GM18858 (cell line): ENCODE results near the gene SALL2.

Experiments
- ATAC-seq: cut with Tn5 transposase; IDR thresholded peaks from one replicate; pipeline ENCODE4 v1.9.1; 2021; ENCODE audit not compliant: unreplicated experiment

SALL2 gene

DNA sequence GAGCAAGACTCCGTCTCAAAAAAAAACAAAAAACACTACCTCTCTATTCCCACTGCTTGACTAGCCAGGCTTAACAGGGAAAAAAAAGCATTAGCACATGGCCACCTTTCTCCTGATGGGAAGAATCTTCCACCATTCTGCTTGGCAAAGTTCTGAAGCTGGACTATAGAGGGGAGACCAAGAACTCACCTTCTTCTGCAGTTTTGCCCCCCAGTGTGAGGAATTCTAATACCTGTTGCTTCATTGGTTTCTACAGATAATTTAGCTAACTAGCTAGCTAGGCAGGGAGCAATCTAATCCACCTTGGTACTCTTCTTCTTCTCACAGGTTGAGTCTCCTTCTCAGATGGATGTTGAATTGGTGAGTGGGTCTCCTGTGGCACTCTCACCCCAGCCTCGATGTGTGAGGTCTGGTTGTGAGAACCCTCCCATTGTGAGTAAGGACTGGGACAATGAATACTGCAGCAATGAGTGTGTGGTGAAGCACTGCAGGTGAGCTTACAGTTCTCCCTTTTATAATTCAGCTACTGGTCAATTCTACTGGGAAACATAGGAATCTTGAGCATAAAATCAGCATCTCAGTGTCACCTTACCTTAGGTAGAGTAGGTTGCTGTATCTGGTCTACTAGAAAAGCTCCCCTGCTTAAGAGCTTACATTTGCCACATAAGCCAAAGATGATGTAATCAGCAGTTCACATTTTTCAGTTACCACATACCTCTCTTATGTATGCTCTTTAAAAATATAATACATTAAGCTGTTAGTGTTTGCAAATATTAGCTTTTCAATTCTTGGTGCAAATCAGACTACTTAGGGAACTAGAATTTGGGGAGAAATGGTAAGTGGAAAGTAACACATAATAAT lies 31.0 kb downstream of the SALL2 start:
- no peak for ATAC-seq

DNA sequence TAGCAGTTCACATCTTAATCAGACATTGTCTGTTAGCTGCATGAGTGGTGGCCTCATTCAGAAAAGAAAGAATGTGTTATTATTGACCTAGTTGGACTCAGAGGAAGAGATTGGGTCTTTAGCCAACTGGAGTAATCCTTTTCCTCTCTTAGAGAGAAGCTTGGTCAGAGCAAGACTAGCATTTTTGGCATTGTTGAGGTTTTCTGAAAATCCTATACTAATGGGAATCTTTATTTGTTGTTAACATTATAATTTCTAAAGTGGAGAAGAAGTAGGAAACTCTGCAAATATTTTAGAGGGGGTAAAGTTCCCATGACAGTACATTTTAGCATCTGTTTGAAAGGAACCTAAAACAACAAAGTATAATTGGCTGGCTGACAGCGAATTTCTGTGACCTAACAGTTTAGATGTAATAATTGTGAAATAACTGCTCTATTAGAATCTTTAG lies 39.5 kb downstream of the SALL2 start:
- ATAC-seq, result no peak

DNA sequence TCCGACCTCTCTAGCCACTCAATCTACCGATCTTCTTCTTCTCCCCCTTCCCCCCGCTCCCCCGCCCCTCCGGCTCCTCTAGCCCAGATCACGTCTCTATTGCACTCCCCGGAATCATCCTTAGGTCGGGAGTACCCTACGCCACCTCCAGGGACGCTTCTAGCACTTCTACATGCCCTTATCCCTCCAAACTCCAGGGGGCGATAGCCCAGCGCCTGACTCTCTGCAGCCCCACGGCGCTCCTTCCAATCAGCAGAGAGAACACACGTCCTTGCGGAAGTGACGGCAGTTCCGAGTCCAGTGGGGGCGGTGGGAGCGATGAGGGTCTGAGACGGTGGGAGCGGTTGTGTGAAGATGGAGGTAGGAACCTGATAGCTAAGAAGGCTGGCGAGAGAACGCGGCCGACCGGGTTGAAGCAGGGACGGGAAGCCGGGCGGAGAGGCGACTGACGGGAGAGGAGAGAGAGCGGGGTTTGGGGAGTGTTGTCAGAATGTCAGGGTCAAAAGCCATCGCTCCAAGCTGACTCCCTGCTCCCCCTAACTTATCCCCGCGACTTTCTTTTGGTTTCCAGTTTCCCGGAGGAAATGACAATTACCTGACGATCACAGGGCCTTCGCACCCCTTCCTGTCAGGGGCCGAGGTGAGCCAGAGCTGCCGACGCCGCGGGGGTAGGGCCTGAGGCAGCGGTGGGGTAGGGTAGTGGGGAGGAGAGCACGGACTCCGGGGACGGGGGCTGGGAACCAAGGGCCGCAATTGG lies 49.0 kb downstream of the SALL2 start, which contains the start of the genes RAB2B and TOX4:
TSS of gene RAB2B (minus strand) at position 35 of the 757 bp plus-strand sequence. CDS start 87 bp downstream, outside the sequence.
TSS of gene TOX4 (plus strand) at position 271 of the 757 bp plus-strand sequence. CDS start at position 355, 84 bp downstream.
- ATAC-seq, result peak; percentile 99

DNA sequence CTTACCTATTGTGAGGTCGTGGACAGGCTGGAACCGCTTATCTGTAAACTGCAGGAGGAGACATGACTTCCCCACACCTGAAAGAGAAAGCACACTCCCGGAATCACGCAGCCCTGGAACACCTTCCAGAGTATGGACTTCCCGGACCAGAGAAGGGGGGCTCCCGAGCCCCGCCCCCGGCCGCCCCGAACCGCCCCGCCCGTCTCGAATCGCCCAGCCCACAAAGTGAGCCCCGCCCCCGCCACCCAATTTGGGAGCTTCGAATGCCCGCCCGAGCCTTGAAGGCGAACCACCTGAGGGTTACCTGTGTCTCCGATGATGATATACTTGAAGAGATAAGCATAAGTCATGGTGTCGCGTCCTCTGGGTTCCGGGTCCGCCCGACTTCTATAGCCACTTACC lies 49.6 kb downstream of the SALL2 start:
- peak; percentile 6 for ATAC-seq

DNA sequence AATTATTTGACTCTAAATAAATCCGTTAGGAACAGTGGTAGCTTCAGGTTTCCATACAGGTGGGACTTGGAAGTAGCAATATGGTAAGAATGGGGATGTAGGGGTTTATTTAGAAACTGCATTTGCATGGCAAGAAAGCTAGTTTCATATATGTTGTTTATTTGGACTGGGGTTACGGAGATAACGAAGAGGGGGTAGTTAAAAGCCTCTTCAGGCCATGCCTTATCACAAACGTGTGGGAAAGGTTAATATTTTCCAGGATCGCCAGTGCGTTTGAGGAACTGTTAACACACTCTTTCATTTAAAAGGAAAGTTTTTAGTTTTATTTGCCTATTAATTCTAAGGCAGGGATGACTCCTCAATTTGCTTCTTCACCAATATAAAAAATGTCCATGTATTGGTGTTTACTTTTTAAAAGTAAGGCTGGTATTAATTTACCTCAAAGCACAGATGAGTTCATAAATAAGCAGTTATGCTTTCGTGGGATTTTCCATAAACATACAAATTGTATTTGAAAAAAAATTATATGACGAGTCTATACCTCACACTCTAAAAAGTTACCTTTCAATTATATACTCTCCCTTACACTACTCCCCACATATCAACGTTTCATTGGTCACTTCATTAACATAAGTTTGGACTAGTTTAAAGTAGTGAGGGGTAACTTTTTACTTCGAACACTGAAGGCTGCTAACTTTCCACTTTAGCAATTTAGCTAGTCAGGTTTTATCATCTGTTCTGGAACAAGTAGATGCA lies 50.2 kb downstream of the SALL2 start:
- no peak for ATAC-seq
